GM18505 (cell line): ENCODE data around the gene UQCRHL.

Source experiments
- ATAC-seq: cut with Tn5 transposase; IDR thresholded peaks from one replicate; pipeline ENCODE4 v1.9.1; 2021; ENCODE audit not compliant: unreplicated experiment
- POLR2A ChIP-seq: IDR thresholded peaks from 4 replicates; pipeline ENCODE4 v1.6.1; 2011; ENCODE audit warnings: borderline replicate concordance; ENCODE audit not compliant: insufficient read depth, insufficient read length; ENCODE audit errors: extremely low read depth

The UQCRHL gene

GRCh38 chr1:15826810-15827507 lies 19.5 kb upstream of the UQCRHL start:
- ATAC-seq = no peak
- no peak for TF ChIP-seq POLR2A

- TF ChIP-seq POLR2A = no peak
- no peak for ATAC-seq
These were observed 18.4 kb upstream of the UQCRHL start for GRCh38 chr1:15825800-15826199.

GRCh38 chr1:15820478-15820877 lies 13.0 kb upstream of the UQCRHL start:
- TF ChIP-seq POLR2A = no peak

GRCh38 chr1:15816674-15817073 lies 9.2 kb upstream of the UQCRHL start:
- no peak for ATAC-seq
- TF ChIP-seq POLR2A = no peak

More at GRCh38 chr1:15820478-15820877, 13.0 kb upstream of the UQCRHL start:
- no peak for ATAC-seq

GRCh38 chr1:15810073-15810472 lies 2.6 kb upstream of the UQCRHL start:
- no peak for TF ChIP-seq POLR2A
- no peak for ATAC-seq

GRCh38 chr1:15808955-15809354 lies 1.5 kb upstream of the UQCRHL start:
- ATAC-seq = no peak
- no peak for TF ChIP-seq POLR2A

- TF ChIP-seq POLR2A = no peak
- ATAC-seq = no peak
These were observed 328 bp downstream of the UQCRHL start for GRCh38 chr1:15807121-15807520.

GRCh38 chr1:15804060-15804459 lies 3.4 kb downstream of the UQCRHL start:
- no peak for ATAC-seq

GRCh38 chr1:15803380-15803779 lies 4.1 kb downstream of the UQCRHL start:
- no peak for TF ChIP-seq POLR2A
- no peak for ATAC-seq

More at GRCh38 chr1:15804060-15804459, 3.4 kb downstream of the UQCRHL start:
- no peak for TF ChIP-seq POLR2A

- no peak for TF ChIP-seq POLR2A
- no peak for ATAC-seq
These were observed 5.0 kb downstream of the UQCRHL start for GRCh38 chr1:15802234-15802965.

GRCh38 chr1:15799928-15800835 lies 7.3 kb downstream of the UQCRHL start:
- no peak for ATAC-seq
- no peak for TF ChIP-seq POLR2A

GRCh38 chr1:15799004-15799867 lies 8.2 kb downstream of the UQCRHL start:
- TF ChIP-seq POLR2A = no peak
- no peak for ATAC-seq
